Activated CD4-positive, alpha-beta T cell treated with anti-CD3 and anti-CD28 coated beads, Interleukin-2, amount 50 U/mL, for 4 hours (primary cell): Measurements from ENCODE around the gene TXNDC8.
"Not testable (repeated sequence)": the region's sequence is repeated elsewhere in the genome, so short reads cannot be mapped to it uniquely, and the experiment has no call there.

Source experiments
- DNase-seq, 2 experiments: peaks; one replicate each; pipeline ENCODE4 v3.0.0-alpha.2; 2020

Gene TXNDC8

GRCh38 chr9:110323818-110324217 is 13.8 kb downstream of the TXNDC8 start:
- DNase-seq = no peak

- DNase-seq = no peak
These were observed 16.8 kb downstream of the TXNDC8 start for GRCh38 chr9:110320651-110321445.

GRCh38 chr9:110319781-110320492 is 17.7 kb downstream of the TXNDC8 start:
- no peak for DNase-seq

- DNase-seq = no peak
These were observed 19.8 kb downstream of the TXNDC8 start for GRCh38 chr9:110317911-110318310.

- DNase-seq = no peak
These were observed 21.2 kb downstream of the TXNDC8 start for GRCh38 chr9:110316261-110317075.

DNA sequence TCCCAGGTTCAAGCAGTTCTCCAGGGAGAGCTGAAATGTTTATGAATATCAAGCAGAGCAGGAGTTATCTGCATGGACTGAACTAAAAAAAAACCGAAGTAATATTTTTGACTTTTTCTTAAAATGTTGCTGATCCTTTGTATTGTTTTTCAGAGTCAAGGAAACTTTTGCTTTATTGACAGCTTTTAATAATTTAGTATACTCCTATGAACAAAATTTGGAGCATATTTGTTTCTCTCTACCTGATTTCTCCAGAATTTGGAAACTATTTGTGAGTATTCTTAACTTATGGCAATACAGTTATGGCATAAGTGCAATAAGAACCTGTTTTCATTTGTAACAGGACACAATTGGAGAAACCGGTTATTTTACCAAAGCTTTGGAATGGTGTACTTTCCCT is 25.7 kb downstream of the TXNDC8 start:
- DNase-seq = not testable (repeated sequence)

- no peak for DNase-seq
These were observed 28.0 kb downstream of the TXNDC8 start for GRCh38 chr9:110309681-110310080.

DNA sequence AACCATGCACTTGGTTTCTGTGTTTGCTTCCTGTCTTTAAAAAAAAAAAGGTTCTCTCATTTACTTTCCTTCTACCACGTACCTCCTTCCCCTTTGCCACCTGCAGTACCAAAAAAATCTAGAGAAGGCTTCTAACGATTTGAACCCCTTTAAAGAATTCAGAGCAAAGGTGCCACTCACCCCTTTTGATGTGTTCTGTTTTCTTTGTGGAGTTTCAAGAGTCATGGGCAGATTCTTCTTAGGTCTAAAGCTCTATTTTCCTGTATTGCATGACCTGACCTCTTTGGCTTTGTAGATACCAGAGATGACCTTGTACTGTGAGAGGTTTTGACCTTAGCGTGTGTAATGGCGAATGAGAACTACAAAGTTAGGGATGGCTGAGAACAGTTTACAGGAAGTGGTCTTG is 29.0 kb downstream of the TXNDC8 start:
- no peak for DNase-seq

DNA sequence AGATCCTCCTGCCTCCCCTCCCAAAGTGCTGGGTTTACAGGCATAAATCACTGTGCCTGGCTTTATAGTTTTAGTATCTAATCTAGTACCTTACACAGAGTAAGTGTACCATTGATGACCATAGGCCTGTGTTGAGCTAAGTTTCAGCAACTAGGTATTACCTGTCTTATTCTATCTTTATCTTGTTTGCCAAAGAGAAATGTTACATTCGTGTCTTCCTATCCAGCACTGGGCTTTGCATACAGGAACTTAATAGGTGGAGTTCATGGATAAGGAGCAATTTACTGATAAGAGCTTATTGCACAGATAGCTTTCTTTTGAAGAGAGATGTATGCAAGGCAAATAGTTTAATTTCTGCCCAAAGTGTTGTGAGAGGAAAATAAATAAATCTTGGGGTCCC is 30.5 kb downstream of the TXNDC8 start:
- DNase-seq = no peak

GRCh38 chr9:110303133-110303532 is 34.5 kb downstream of the TXNDC8 start:
- DNase-seq = no peak

DNA sequence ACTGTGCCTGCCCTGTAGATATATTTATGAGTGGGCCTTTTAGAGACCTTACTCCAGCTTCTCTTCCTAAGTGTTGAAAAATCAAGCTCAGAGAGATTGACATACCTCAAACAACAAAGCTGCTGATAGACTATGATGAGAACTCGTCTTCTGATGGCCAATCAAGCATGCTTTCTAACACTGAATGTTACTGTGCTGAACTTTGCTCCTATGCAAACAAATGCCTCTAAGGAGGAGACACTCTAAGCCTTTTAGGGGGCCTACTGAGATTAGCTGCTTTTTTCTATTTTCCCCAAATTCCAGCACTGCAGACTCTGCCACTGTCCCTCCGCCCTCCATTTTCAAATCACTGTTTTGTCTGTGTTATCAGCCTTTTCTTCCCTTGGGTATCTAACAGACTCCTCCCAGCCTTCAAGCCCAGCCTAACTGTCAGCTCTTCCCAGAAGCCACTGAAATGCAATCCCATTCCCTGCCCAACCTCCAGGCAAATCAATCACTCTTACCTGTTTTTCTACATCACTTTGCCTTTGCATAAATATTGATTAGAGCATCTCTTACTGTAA is 39.5 kb downstream of the TXNDC8 start:
- DNase-seq = no peak

GRCh38 chr9:110293248-110293647 is 44.4 kb downstream of the TXNDC8 start:
- no peak for DNase-seq

GRCh38 chr9:110291921-110292557 is 45.6 kb downstream of the TXNDC8 start:
- no peak for DNase-seq

DNA sequence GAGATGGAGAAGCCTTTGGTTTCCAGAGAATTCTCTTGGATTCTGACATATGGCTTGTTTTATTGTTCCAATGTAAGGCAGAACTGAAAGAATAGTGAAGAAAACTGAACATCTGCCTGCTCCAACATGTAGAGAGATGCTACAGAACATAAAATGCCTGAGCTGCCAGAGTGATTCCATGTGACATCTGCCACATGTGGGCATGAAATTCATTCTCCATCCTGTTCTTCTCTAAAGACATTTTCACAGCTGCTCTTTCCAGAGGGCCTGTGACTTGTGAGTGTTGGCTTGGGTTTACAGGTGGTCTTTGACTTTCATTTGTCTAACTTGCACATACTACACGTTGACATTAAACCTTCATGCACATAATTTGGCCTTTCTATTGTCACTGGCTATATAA is 47.7 kb downstream of the TXNDC8 start:
- no peak for DNase-seq

GRCh38 chr9:110288503-110288902 is 49.2 kb downstream of the TXNDC8 start:
- no peak for DNase-seq

- DNase-seq = no peak
These were observed 50.4 kb downstream of the TXNDC8 start for GRCh38 chr9:110287289-110287680.

DNA sequence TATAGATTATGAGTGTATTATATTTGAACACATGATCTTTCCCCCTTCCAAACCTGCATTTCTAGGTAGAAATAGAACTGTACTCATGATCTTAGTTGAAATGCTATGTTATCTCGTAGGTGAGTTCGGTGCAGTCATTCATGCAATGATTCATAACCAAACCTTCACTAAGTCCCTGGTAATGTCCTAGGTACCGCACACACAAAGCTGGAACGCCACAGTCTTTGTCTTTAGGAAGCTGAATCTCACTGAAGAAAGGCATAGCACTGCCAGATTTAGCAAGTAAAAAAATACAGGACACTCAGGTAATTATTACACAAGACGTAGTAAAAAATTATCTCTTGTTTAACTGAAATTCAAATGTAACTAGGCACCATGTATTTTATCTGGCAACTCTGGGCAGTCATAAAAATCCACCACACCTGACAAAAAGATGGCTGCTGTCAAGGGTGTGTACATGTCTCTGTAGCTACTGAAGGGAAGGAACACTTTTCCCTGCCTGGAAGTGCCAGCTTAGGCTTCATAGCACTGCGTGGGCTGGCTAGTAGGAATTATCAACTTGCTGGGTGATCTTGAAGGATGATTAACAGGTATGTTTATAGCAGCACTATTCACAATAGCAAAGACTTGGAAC is 53.3 kb downstream of the TXNDC8 start:
- no peak for DNase-seq

GRCh38 chr9:110283751-110284150 is 53.9 kb downstream of the TXNDC8 start:
- no peak for DNase-seq

GRCh38 chr9:110282739-110283081 is 55.0 kb downstream of the TXNDC8 start:
- DNase-seq = no peak

DNA sequence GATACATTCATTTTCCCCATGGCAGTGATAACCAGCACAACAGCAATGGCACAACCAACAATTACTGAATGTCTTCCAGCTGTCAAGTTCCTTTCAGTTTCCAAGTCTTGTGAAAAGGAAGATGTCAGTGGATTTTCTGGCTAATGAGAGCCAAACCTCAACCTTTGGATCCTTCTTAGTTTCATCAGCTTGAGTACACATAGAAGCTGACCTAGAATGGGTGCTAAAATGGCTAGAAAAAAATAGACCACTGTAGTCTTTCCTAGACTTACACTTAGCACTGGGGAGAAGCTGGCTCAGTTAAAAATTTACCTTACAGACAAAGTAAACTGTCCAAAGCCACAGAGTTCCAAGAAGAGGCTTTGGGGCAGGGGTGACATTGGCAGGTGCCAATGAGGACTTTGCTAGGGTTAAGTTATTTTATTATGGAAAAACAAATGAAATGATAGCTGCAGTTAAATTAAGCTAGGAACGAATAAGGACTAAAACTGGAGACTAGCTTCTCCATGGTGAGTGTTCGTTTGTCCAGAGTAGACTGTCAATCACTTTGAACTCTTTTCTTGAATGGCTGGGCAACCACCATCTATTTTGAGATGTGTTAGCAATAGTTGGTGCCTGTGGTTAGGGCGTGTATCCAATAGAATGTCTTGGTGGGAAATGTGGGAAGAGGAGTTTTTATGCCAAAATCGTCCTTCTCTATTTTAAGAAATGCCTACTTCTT is 55.5 kb downstream of the TXNDC8 start:
- DNase-seq = no peak

DNA sequence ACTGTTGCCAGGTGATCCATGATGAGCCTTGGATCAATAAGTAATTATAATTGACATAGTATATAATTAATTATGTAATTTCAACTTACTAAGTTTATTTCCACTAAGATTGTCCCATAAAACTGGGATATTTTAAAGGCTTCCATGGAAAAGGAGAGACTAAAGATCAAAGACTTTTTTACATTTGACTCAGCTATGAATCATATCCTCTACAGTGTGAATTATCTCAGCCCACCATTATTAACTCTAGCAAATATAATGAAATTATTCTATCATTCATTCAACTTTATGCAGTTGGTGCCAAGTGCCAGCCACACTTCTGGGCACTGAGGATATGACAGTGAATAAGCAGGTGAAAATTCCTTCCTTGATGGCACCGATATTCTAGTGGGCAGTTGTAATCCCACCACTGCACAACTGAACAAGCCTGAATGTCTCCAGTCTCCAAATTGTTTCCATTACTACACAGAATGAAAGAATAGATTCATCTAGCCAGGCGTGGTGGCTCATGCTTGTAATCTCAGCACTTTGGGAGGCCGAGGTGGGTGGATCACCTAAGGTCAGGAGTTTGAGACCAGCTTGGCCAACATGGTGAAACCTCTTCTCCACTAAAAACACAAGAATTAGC is 59.5 kb downstream of the TXNDC8 start:
- no peak for DNase-seq
